ENCODE data around the gene PDZRN4. TPM values are rescaled to one million over a fixed set of nuclear protein-coding genes. Genes with fewer than 3 reads are reported as not detected.

Gene PDZRN4
- polyA plus RNA-seq, 2 of the 4 experiments (the other 2 are of a cell fraction) = 0.03 TPM

DNA sequence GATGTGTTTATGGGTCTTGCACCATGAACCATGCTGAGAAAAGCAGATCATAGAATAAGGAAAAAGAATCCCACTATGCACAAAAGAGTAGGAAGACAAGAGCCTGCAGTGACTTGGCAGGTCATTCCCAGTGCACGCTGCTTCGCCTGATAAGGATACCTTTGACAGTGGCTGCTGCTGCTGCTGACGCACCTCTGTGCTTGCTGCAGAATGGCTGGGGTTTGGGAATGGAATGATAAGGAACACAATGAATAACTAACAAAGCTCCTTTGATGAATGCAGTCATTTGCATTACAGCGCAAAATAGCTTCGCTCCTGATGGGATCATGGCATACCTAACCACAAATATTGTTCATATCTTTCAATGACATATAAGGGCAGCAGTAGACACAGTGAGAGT is 278.7 kb downstream of the PDZRN4 start:
- H3K9me3 ChIP-seq = no peaks in the 10 kb centered on the region
- no peaks in the 10 kb centered on the region for H3K4me1 ChIP-seq
- DNase-seq (ENCODE audit: low read depth in 1 of 2, low spot score in 1 of 2) = no peak
- no peak overlapping the region for H3K4me3 ChIP-seq
- no peak for FAIRE-seq
- 22% methylated on average over 5 of the region's 5 CpGs for WGBS (ENCODE audit: missing lambda C conversion rate)
- no peak overlapping the region for H3K4me2 ChIP-seq
- TF ChIP-seq ELK1 (IDR thresholded peaks at IDR 0.05; ENCODE audit: low read depth, low read length) (no peak), HDAC2 (IDR thresholded peaks at IDR 0.05) (no peak), HEYL (CRISPR knock-in tag; IDR thresholded peaks at IDR 0.05) (no peak), NPAS2 (CRISPR knock-in tag; IDR thresholded peaks at IDR 0.05; ENCODE audit: borderline replicate concordance) (no peak), E2F6 (IDR thresholded peaks at IDR 0.05; ENCODE audit: borderline replicate concordance, low read depth) (no peak), ZC3H11A (IDR thresholded peaks at IDR 0.05) (no peak), FOSB (CRISPR knock-in tag; IDR thresholded peaks at IDR 0.05) (no peak), PHF8 (IDR thresholded peaks at IDR 0.05; ENCODE audit: borderline replicate concordance, low read depth) (no peak), NFE2L2 (conservative IDR thresholded peaks at IDR 0.05; ENCODE audit: low read length) (no peak)
- TF ChIP-seq, protein P1, sequence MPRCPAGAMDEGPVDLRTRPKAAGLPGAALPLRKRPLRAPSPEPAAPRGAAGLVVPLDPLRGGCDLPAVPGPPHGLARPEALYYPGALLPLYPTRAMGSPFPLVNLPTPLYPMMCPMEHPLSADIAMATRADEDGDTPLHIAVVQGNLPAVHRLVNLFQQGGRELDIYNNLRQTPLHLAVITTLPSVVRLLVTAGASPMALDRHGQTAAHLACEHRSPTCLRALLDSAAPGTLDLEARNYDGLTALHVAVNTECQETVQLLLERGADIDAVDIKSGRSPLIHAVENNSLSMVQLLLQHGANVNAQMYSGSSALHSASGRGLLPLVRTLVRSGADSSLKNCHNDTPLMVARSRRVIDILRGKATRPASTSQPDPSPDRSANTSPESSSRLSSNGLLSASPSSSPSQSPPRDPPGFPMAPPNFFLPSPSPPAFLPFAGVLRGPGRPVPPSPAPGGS (IDR thresholded peaks at IDR 0.05) = no peak
- POLR2A ChIA-PET = no interaction called here
- CTCF ChIA-PET = no interaction called here
- no peak for ATAC-seq
- H3K27ac ChIP-seq = no peak overlapping the region

- no peak for TF ChIP-seq E2F6 (IDR thresholded peaks at IDR 0.05; ENCODE audit: borderline replicate concordance, low read depth)
- no peak for TF ChIP-seq HOXA7 (CRISPR knock-in tag; IDR thresholded peaks at IDR 0.05)
- TF ChIP-seq, protein P2, sequence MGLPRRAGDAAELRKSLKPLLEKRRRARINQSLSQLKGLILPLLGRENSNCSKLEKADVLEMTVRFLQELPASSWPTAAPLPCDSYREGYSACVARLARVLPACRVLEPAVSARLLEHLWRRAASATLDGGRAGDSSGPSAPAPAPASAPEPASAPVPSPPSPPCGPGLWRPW (IDR thresholded peaks at IDR 0.05) = no peak
- no peak for TF ChIP-seq CBX8 (IDR thresholded peaks at IDR 0.05)
- no peak for TF ChIP-seq CHD2 (IDR thresholded peaks at IDR 0.05; ENCODE audit: low read length, partially characterized antibody)
- TF ChIP-seq USF2 (IDR thresholded peaks at IDR 0.05) = no peak
- no peak for TF ChIP-seq NFE2L2 (conservative IDR thresholded peaks at IDR 0.05; ENCODE audit: low read length)
- TF ChIP-seq JUN (IDR thresholded peaks at IDR 0.05) = no peak
- TF ChIP-seq MYC (IDR thresholded peaks at IDR 0.05; ENCODE audit: borderline replicate concordance, low read length) = no peak
- no peak for TF ChIP-seq EHF (CRISPR knock-in tag; IDR thresholded peaks at IDR 0.05)
- TF ChIP-seq JUNB (IDR thresholded peaks at IDR 0.05) = no peak
- no peak for TF ChIP-seq KDM1A (IDR thresholded peaks at IDR 0.05; ENCODE audit: low read depth)
- TF ChIP-seq ZNF302 (CRISPR knock-in tag; IDR thresholded peaks at IDR 0.05) = no peak
- no peak for TF ChIP-seq FOSL2 (IDR thresholded peaks at IDR 0.05)
- no peak for TF ChIP-seq FOSL2 (CRISPR knock-in tag; IDR thresholded peaks at IDR 0.05)
- TF ChIP-seq POLR2AphosphoS2 (conservative IDR thresholded peaks at IDR 0.05; ENCODE audit: low read length) = no peak
- TF ChIP-seq ZSCAN20 (CRISPR knock-in tag; IDR thresholded peaks at IDR 0.05) = no peak
- no peak for TF ChIP-seq RFX5 (IDR thresholded peaks at IDR 0.05)
- no peak for TF ChIP-seq BHLHE40 (IDR thresholded peaks at IDR 0.05; ENCODE audit: low read depth, low read length)
- no peak for TF ChIP-seq TP53 (CRISPR knock-in tag; IDR thresholded peaks at IDR 0.05)
- 84% methylated on average over 1 of the region's 1 CpG for WGBS (ENCODE audit: missing lambda C conversion rate)
- no peak for DNase-seq (ENCODE audit: low read depth in 1 of 2, low spot score in 1 of 2)
- H3K4me2 ChIP-seq = no peak overlapping the region
- CTCF ChIA-PET = no interaction called here
- H3K4me1 ChIP-seq = no peaks in the 10 kb centered on the region
- no peaks in the 10 kb centered on the region for H3K9me3 ChIP-seq
- FAIRE-seq = no peak
- ATAC-seq = no peak
- H3K4me3 ChIP-seq = no peak overlapping the region
- POLR2A ChIA-PET = no interaction called here
- no peak overlapping the region for H3K27ac ChIP-seq
Measured at GRCh38 chr12:41467591-41468325, 279.6 kb downstream of the PDZRN4 start.
